HG02884 (cell line): ENCODE measurements around the gene SH3GLB1.

Experiments used
- ATAC-seq: cut with Tn5 transposase; IDR thresholded peaks from one replicate; pipeline ENCODE4 v1.9.1; 2021; ENCODE audit warnings: mild to moderate bottlenecking, moderate library complexity; ENCODE audit not compliant: unreplicated experiment

SH3GLB1 gene

GRCh38 chr1:86773341-86774288 is 69.2 kb downstream of the SH3GLB1 start:
- ATAC-seq, result peak; percentile 24

DNA sequence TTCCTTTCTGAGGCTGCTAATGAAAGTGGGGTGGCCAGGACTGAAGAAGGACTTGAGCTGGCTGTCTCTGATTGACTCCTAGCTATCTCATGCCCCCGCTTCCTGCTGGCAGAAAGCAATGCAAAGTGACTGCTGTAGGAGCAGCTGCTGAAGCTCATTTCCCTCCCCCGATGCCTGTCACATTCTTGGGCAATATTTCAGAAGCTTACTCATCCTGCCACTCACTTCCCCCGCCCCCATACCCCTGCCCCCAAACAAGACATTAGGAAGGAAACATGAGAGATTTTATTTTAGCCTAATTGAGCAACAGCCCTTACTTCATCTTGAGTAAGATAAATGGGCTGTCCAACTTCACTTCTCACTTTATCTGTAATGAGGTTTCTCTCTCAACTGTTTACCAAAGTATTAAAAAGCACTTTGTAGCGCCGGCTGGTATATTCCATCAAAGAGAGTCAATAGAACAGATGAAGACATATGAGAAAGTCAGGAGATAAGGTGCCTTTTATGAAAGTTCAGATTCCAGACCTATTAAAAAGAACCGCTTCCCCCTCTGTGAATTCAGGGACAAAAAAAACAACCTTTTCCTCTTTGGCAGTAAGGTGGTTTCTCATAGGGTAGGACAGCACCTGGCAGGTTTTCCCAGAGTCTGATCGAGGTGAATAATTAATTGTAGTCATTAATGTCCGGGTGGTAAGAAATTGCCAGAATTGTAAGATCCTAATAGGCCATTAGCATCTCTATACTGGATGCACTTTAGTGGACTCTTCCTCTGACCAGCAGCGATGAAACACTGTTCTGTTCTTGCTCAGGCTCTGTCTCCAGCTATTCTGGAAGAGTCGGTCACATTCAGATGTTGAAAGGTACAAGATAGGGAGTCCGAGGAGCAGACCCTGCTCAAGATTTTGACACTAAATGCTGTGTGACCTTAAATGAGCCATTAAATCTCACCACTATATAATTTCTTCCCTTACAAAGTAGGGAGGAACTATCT is 70.2 kb downstream of the SH3GLB1 start:
- peak; percentile 95 for ATAC-seq

- no peak for ATAC-seq
Observed at GRCh38 chr1:86775395-86775794, 71.0 kb downstream of the SH3GLB1 start.

- no peak for ATAC-seq
Observed at GRCh38 chr1:86776108-86776507, 71.7 kb downstream of the SH3GLB1 start.

- ATAC-seq, result no peak
Observed at GRCh38 chr1:86778569-86779239, 74.3 kb downstream of the SH3GLB1 start.

- no peak for ATAC-seq
Observed at GRCh38 chr1:86779308-86780191, 75.2 kb downstream of the SH3GLB1 start.

DNA sequence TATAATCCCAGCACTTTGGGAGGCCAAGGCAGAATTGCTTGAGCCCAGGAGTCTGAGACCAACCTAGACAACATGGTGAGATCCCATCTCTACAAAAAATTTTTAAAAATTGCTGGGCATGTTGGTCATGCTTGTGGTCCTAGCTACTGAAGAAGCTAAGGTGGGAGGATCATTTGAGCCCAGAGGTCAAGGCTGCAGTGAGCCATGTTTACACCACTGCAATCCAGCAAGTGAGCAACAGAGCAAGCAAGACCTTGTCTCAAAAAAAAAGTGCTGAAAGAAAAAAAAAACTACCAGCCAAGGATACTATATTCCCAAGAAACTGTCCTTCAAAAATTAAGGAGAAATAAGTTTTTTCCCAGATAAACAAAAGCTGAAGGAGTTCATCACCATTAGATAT is 78.1 kb downstream of the SH3GLB1 start:
- no peak for ATAC-seq

DNA sequence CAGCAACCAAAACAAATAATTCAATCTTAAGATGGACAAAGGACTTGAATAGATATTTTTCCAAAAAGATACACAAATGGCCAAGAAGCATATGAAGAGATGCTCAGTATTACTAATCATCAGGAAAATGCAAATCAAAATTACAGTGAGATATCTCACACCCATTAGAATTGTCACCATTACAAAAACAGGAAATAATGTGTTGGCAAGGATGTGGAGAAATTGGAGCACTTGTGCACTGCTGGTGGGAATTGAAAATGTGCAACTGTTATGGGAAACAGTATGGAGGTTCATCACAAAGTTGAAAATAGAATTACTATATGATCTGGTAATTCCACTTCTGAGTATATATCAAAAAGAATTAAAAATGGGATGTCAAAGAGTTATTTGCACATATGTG is 83.2 kb downstream of the SH3GLB1 start:
- no peak for ATAC-seq

- ATAC-seq, result no peak
Observed at GRCh38 chr1:86788300-86789206, 84.2 kb downstream of the SH3GLB1 start.

DNA sequence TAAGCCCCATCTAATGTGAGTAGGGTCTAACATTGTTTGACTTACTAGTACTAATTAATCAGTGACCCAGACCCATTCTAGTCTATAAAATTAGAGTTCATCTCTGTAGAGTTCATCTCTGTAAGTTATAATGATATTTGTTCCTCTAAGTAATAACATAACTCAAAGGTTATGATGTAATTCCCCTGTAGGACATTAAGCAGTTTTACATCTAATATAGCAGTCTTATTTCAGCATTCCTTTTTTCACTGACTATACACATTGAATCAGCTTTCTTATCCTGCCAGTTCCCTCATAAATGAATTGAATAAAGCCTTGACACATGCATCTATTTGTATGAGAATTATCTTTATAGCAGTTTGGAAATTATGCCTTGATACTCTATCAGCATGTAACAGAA is 90.9 kb downstream of the SH3GLB1 start:
- no peak for ATAC-seq
